Stimulated activated memory B cell treated with anti-CD40 and anti-IgM and Interleukin-4, amounts not matched to agents 10 μg/mL and 1 μg/mL and 100 μg/mL, for 72 hours (primary cell): Measurements from ENCODE around the gene OR2C3.
A peak's percentile ranks its signal among the peaks of the same experiment; 100 is the strongest.
"Not testable (repeated sequence)": the region's sequence is repeated elsewhere in the genome, so short reads cannot be mapped to it uniquely, and the experiment has no call there.

Experiments used
- ATAC-seq: fragments of 150-1000 bp; cut with Tn5 transposase; 2 replicates; pipeline ENCODE4 v1.10.0; 2021
- H3K27ac Mint-ChIP-seq: one replicate; pipeline ENCODE4 v1.8.0; 2022; ENCODE audit warnings: mild to moderate bottlenecking, mixed read lengths
- H3K27me3 Mint-ChIP-seq: one replicate; pipeline ENCODE4 v1.8.0; 2022; ENCODE audit warnings: mixed read lengths
- H3K36me3 Mint-ChIP-seq: one replicate; pipeline ENCODE4 v1.8.0; 2022; ENCODE audit warnings: mixed read lengths
- H3K4me1 Mint-ChIP-seq: one replicate; pipeline ENCODE4 v1.8.0; 2022; ENCODE audit warnings: mixed read lengths
- H3K4me3 Mint-ChIP-seq: one replicate; pipeline ENCODE4 v1.8.0; 2022; ENCODE audit warnings: mild to moderate bottlenecking, moderate library complexity, mixed read lengths
- H3K9me3 Mint-ChIP-seq: one replicate; pipeline ENCODE4 v1.8.0; 2022; ENCODE audit warnings: mixed read lengths

Gene OR2C3

GRCh38 chr1:247535402-247535801 lies 838 bp downstream of the OR2C3 start:
- no peak overlapping the region for H3K4me3 Mint-ChIP-seq
- no peaks in the 10 kb centered on the region for H3K36me3 Mint-ChIP-seq
- no peak for ATAC-seq
- H3K9me3 Mint-ChIP-seq = no peaks in the 10 kb centered on the region
- H3K27me3 Mint-ChIP-seq = peaks cover 32% of the 10 kb centered on the region
- no peak overlapping the region for H3K27ac Mint-ChIP-seq
- peaks cover 8% of the 10 kb centered on the region for H3K4me1 Mint-ChIP-seq

- no peak for ATAC-seq
- H3K36me3 Mint-ChIP-seq = no peaks in the 10 kb centered on the region
- H3K27me3 Mint-ChIP-seq = peaks cover 22% of the 10 kb centered on the region
- no peak overlapping the region for H3K27ac Mint-ChIP-seq
- no peak overlapping the region for H3K4me3 Mint-ChIP-seq
- H3K4me1 Mint-ChIP-seq = no peaks in the 10 kb centered on the region
- H3K9me3 Mint-ChIP-seq = peaks cover 2% of the 10 kb centered on the region
Measured at GRCh38 chr1:247531937-247532336, 4.3 kb downstream of the OR2C3 start.

- no peak overlapping the region for H3K27ac Mint-ChIP-seq
- no peaks in the 10 kb centered on the region for H3K36me3 Mint-ChIP-seq
- no peak overlapping the region for H3K4me3 Mint-ChIP-seq
- H3K27me3 Mint-ChIP-seq = peaks cover 22% of the 10 kb centered on the region
- H3K4me1 Mint-ChIP-seq = no peaks in the 10 kb centered on the region
- H3K9me3 Mint-ChIP-seq = peaks cover 2% of the 10 kb centered on the region
- ATAC-seq = no peak
Measured at GRCh38 chr1:247530785-247531184, 5.5 kb downstream of the OR2C3 start.

GRCh38 chr1:247529771-247530355 lies 6.4 kb downstream of the OR2C3 start:
- H3K27ac Mint-ChIP-seq = no peak overlapping the region
- no peaks in the 10 kb centered on the region for H3K36me3 Mint-ChIP-seq
- H3K4me1 Mint-ChIP-seq = no peaks in the 10 kb centered on the region
- peaks cover 2% of the 10 kb centered on the region for H3K9me3 Mint-ChIP-seq
- H3K27me3 Mint-ChIP-seq = peaks cover 22% of the 10 kb centered on the region
- no peak overlapping the region for H3K4me3 Mint-ChIP-seq
- no peak for ATAC-seq

- Mint-ChIP-seq H3K36me3 (no peaks in the 10 kb centered on the region), H3K4me1 (no peaks in the 10 kb centered on the region), H3K27ac (no peak overlapping the region), H3K27me3 (peaks cover 29% of the 10 kb centered on the region), H3K9me3 (peaks cover 2% of the 10 kb centered on the region), H3K4me3 (no peak overlapping the region)
- no peak for ATAC-seq
Measured at GRCh38 chr1:247528812-247529474, 7.3 kb downstream of the OR2C3 start.

- H3K9me3 Mint-ChIP-seq, H3K36me3 Mint-ChIP-seq, ATAC-seq, H3K4me1 Mint-ChIP-seq, H3K27ac Mint-ChIP-seq, H3K4me3 Mint-ChIP-seq: not testable (repeated sequence)
- peaks cover 19% of the 10 kb centered on the region for H3K27me3 Mint-ChIP-seq
Measured at GRCh38 chr1:247521886-247522285, 14.4 kb downstream of the OR2C3 start.

GRCh38 chr1:247518613-247518891 lies 17.7 kb downstream of the OR2C3 start:
- Mint-ChIP-seq H3K4me3 (no peak overlapping the region), H3K27me3 (peaks cover 37% of the 10 kb centered on the region), H3K27ac (no peak overlapping the region), H3K36me3 (peaks cover 4% of the 10 kb centered on the region), H3K4me1 (no peaks in the 10 kb centered on the region), H3K9me3 (peaks cover 4% of the 10 kb centered on the region)
- ATAC-seq = no peak

- H3K36me3 Mint-ChIP-seq = peaks cover 4% of the 10 kb centered on the region
- peaks cover 37% of the 10 kb centered on the region for H3K27me3 Mint-ChIP-seq
- no peaks in the 10 kb centered on the region for H3K4me1 Mint-ChIP-seq
- H3K4me3 Mint-ChIP-seq = peak overlapping the region; percentile 68
- H3K9me3 Mint-ChIP-seq = peaks cover 4% of the 10 kb centered on the region
- peak overlapping the region; percentile 40 for H3K27ac Mint-ChIP-seq
- ATAC-seq = peak; percentile 64
Measured at GRCh38 chr1:247517795-247518612, 18.2 kb downstream of the OR2C3 start.

- H3K27me3 Mint-ChIP-seq = peaks cover 2% of the 10 kb centered on the region
Measured at GRCh38 chr1:247506831-247507230, 29.4 kb downstream of the OR2C3 start.

GRCh38 chr1:247500865-247501264 lies 35.4 kb downstream of the OR2C3 start:
- H3K4me3 Mint-ChIP-seq = no peak overlapping the region
- no peaks in the 10 kb centered on the region for H3K36me3 Mint-ChIP-seq
- H3K27ac Mint-ChIP-seq = no peak overlapping the region
- no peak for ATAC-seq
- peaks cover 22% of the 10 kb centered on the region for H3K27me3 Mint-ChIP-seq
- no peaks in the 10 kb centered on the region for H3K9me3 Mint-ChIP-seq
- H3K4me1 Mint-ChIP-seq = no peaks in the 10 kb centered on the region

More at GRCh38 chr1:247506831-247507230, 29.4 kb downstream of the OR2C3 start:
- ATAC-seq = no peak
- no peak overlapping the region for H3K27ac Mint-ChIP-seq
- no peak overlapping the region for H3K4me3 Mint-ChIP-seq
- H3K9me3 Mint-ChIP-seq = peaks cover 2% of the 10 kb centered on the region
- no peaks in the 10 kb centered on the region for H3K36me3 Mint-ChIP-seq
- H3K4me1 Mint-ChIP-seq = no peaks in the 10 kb centered on the region

GRCh38 chr1:247496581-247497285 lies 39.5 kb downstream of the OR2C3 start:
- H3K4me3 Mint-ChIP-seq = no peak overlapping the region
- no peak overlapping the region for H3K27ac Mint-ChIP-seq
- no peaks in the 10 kb centered on the region for H3K9me3 Mint-ChIP-seq
- ATAC-seq = no peak
- H3K36me3 Mint-ChIP-seq = no peaks in the 10 kb centered on the region
- peaks cover 29% of the 10 kb centered on the region for H3K27me3 Mint-ChIP-seq
- no peaks in the 10 kb centered on the region for H3K4me1 Mint-ChIP-seq

- H3K9me3 Mint-ChIP-seq = no peaks in the 10 kb centered on the region
- no peak overlapping the region for H3K4me3 Mint-ChIP-seq
- no peak overlapping the region for H3K27ac Mint-ChIP-seq
- no peaks in the 10 kb centered on the region for H3K4me1 Mint-ChIP-seq
- peaks cover 29% of the 10 kb centered on the region for H3K27me3 Mint-ChIP-seq
- no peaks in the 10 kb centered on the region for H3K36me3 Mint-ChIP-seq
- ATAC-seq = no peak
Measured at GRCh38 chr1:247494767-247495166, 41.5 kb downstream of the OR2C3 start.

GRCh38 chr1:247493106-247493505 lies 43.1 kb downstream of the OR2C3 start:
- no peaks in the 10 kb centered on the region for H3K4me1 Mint-ChIP-seq
- no peak overlapping the region for H3K27ac Mint-ChIP-seq
- no peaks in the 10 kb centered on the region for H3K9me3 Mint-ChIP-seq
- H3K27me3 Mint-ChIP-seq = peaks cover 20% of the 10 kb centered on the region
- no peak overlapping the region for H3K4me3 Mint-ChIP-seq
- no peaks in the 10 kb centered on the region for H3K36me3 Mint-ChIP-seq
- no peak for ATAC-seq

- no peak overlapping the region for H3K4me3 Mint-ChIP-seq
- no peak for ATAC-seq
- no peak overlapping the region for H3K27ac Mint-ChIP-seq
- no peaks in the 10 kb centered on the region for H3K36me3 Mint-ChIP-seq
- no peaks in the 10 kb centered on the region for H3K4me1 Mint-ChIP-seq
- H3K27me3 Mint-ChIP-seq = peaks cover 12% of the 10 kb centered on the region
- H3K9me3 Mint-ChIP-seq = no peaks in the 10 kb centered on the region
Measured at GRCh38 chr1:247491328-247491727, 44.9 kb downstream of the OR2C3 start.

- no peaks in the 10 kb centered on the region for H3K4me1 Mint-ChIP-seq
- H3K27ac Mint-ChIP-seq = no peak overlapping the region
- no peak overlapping the region for H3K4me3 Mint-ChIP-seq
- no peaks in the 10 kb centered on the region for H3K27me3 Mint-ChIP-seq
- peak; percentile 61 for ATAC-seq
- no peaks in the 10 kb centered on the region for H3K9me3 Mint-ChIP-seq
- H3K36me3 Mint-ChIP-seq = no peaks in the 10 kb centered on the region
Measured at GRCh38 chr1:247487057-247487456, 49.2 kb downstream of the OR2C3 start.
